IMR-90 (cell line): ENCODE data around the gene KAT6B. TPM values are rescaled to one million over a fixed set of nuclear protein-coding genes. Genes with fewer than 3 reads are reported as not detected.
A peak's percentile ranks its signal among the peaks of the same experiment; 100 is the strongest.

Source experiments
- ATAC-seq: fragments of 200-7000 bp; cut with Tn5 transposase; 2 replicates; pipeline ENCODE4 v1.9.1; 2020; ENCODE audit warnings: low read depth, mild to moderate bottlenecking, moderate library complexity
- BruUV-seq: library from RNA; stranded (reverse); fragments of 400-500 nt; replicated peaks from 2 replicates; lab custom pipeline; 2021; lab: Mats Ljungman, UMichigan
- CTCF ChIA-PET: fragments of 300-600 bp; formaldehyde crosslinking; extraction: SDS; loops from one replicate; lab custom pipeline; 2021; ENCODE audit warnings: antibody characterized with exemption; lab: Yijun Ruan, JAX
- POLR2A ChIA-PET: fragments of 300-600 bp; sonication (Branson Sonifier 250); formaldehyde crosslinking; loops from one replicate; lab custom pipeline; 2022; ENCODE audit warnings: antibody characterized with exemption; ENCODE audit not compliant: unreplicated experiment; lab: Charles Lee
- DNase-seq: peaks from one replicate; pipeline ENCODE4 v3.0.0; 2013
- H2AFZ ChIP-seq: replicated peaks from 2 replicates; pipeline ENCODE3; 2013; ENCODE audit warnings: low read length, mild to moderate bottlenecking; ENCODE audit not compliant: poor library complexity
- H2AK5ac ChIP-seq: 2 replicates; pipeline ENCODE4 v1.6.1; 2013; ENCODE audit warnings: low read depth, low read length, inconsistent platforms
- H2AK9ac ChIP-seq: replicated peaks from 2 replicates; pipeline ENCODE3; 2013; ENCODE audit warnings: mild to moderate bottlenecking, low read depth, low read length, moderate library complexity; ENCODE audit not compliant: poor library complexity
- H2BK120ac ChIP-seq: 2 replicates; pipeline ENCODE4 v1.6.1; 2013; ENCODE audit warnings: low read depth, low read length, inconsistent platforms
- H2BK15ac ChIP-seq: 3 replicates; pipeline ENCODE4 v1.6.1; 2013; ENCODE audit warnings: low read depth, low read length, inconsistent platforms
- H2BK20ac ChIP-seq: 2 replicates; pipeline ENCODE4 v1.6.1; 2013; ENCODE audit warnings: low read depth, mild to moderate bottlenecking, inconsistent platforms, low read length, moderate library complexity
- H2BK5ac ChIP-seq: 2 replicates; pipeline ENCODE4 v1.6.1; 2013; ENCODE audit warnings: mild to moderate bottlenecking, low read depth, low read length, inconsistent platforms; ENCODE audit not compliant: poor library complexity, severe bottlenecking
- H3K14ac ChIP-seq: replicated peaks from 2 replicates; pipeline ENCODE4 v1.6.1; 2013; ENCODE audit warnings: low read depth, low read length, inconsistent platforms
- H3K18ac ChIP-seq: 2 replicates; pipeline ENCODE4 v1.6.1; 2013; ENCODE audit warnings: low read depth, low read length, control low read depth
- H3K23ac ChIP-seq: 2 replicates; pipeline ENCODE4 v1.6.1; 2013; ENCODE audit warnings: low read depth, low read length, inconsistent platforms
- H3K27ac ChIP-seq: 2 replicates; pipeline ENCODE4 v1.5.1; 2013; ENCODE audit warnings: mild to moderate bottlenecking, control low read depth, low read length; ENCODE audit not compliant: insufficient read depth
- H3K27me3 ChIP-seq: 2 replicates; pipeline ENCODE4 v1.6.1; 2013; ENCODE audit warnings: low read length; ENCODE audit not compliant: control insufficient read depth, insufficient read depth
- H3K36me3 ChIP-seq: 2 replicates; pipeline ENCODE4 v1.6.1; 2013; ENCODE audit warnings: low read length, mixed read lengths; ENCODE audit not compliant: control insufficient read depth, insufficient read depth
- H3K4ac ChIP-seq: 2 replicates; pipeline ENCODE4 v1.6.1; 2013; ENCODE audit warnings: low read depth, low read length, inconsistent platforms
- H3K4me1 ChIP-seq: 2 replicates; pipeline ENCODE4 v1.6.1; 2013; ENCODE audit warnings: low read length, mixed read lengths; ENCODE audit not compliant: control insufficient read depth, insufficient read depth
- H3K4me2 ChIP-seq: 2 replicates; pipeline ENCODE4 v1.6.1; 2013; ENCODE audit warnings: low read depth, mild to moderate bottlenecking, control low read depth, low read length, moderate library complexity
- H3K4me3 ChIP-seq: 2 replicates; pipeline ENCODE4 v1.5.1; 2013; ENCODE audit warnings: low read depth, mild to moderate bottlenecking, control low read depth, low read length, moderate library complexity; ENCODE audit not compliant: insufficient read depth
- H3K56ac ChIP-seq: 2 replicates; pipeline ENCODE4 v1.6.1; 2013; ENCODE audit warnings: low read length, inconsistent platforms; ENCODE audit not compliant: insufficient read depth; ENCODE audit errors: extremely low read depth
- H3K79me1 ChIP-seq, 2 experiments: 2 replicates each; pipeline ENCODE4 v1.6.1; 2013; ENCODE audit warnings: low read length in 2 of 2, inconsistent platforms in 1 of 2, low read depth in 1 of 2
- H3K9ac ChIP-seq: 2 replicates; pipeline ENCODE4 v1.6.1; 2013; ENCODE audit warnings: low read depth, low read length, control low read depth
- H3K9me1 ChIP-seq: 2 replicates; pipeline ENCODE4 v1.6.1; 2013; ENCODE audit warnings: low read length, inconsistent platforms; ENCODE audit not compliant: insufficient read depth
- H3K9me3 ChIP-seq: 2 replicates; pipeline ENCODE4 v1.6.1; 2013; ENCODE audit warnings: low read length; ENCODE audit not compliant: control insufficient read depth, insufficient read depth
- H4K20me1 ChIP-seq: 2 replicates; pipeline ENCODE4 v1.6.1; 2013; ENCODE audit warnings: low read length, inconsistent platforms; ENCODE audit not compliant: insufficient read depth
- H4K5ac ChIP-seq: 2 replicates; pipeline ENCODE4 v1.6.1; 2013; ENCODE audit warnings: mild to moderate bottlenecking, low read depth, low read length, control low read depth
- H4K8ac ChIP-seq, 2 experiments: 2 replicates each; pipeline ENCODE4 v1.6.1; 2013; ENCODE audit warnings: low read depth in 2 of 2, low read length in 2 of 2, control low read depth in 1 of 2, inconsistent platforms in 1 of 2
- H4K91ac ChIP-seq: 2 replicates; pipeline ENCODE4 v1.6.1; 2013; ENCODE audit warnings: low read depth, low read length, inconsistent platforms; ENCODE audit not compliant: insufficient read depth
- CEBPB ChIP-seq: IDR thresholded peaks from 2 replicates; pipeline ENCODE4 v1.6.1; 2012; ENCODE audit warnings: low read depth, low read length, improper control_type of control experiment
- SMC3 ChIP-seq: fragments of 150-350 bp; IDR thresholded peaks from 2 replicates; pipeline ENCODE4 v1.6.1; 2016; ENCODE audit warnings: low read depth, mild to moderate bottlenecking, antibody characterized with exemption, low read length, moderate library complexity
- WGBS, 2 experiments: methylation state at CpG; one replicate each; pipeline versions ENCODE4 v1.1.5 to v1.1.7; 2013; ENCODE audit warnings: missing lambda C conversion rate in 2 of 2; ENCODE audit not compliant: insufficient read length in 1 of 2; ENCODE audit errors: extremely low coverage in 2 of 2; 5-methylcytosine and 5-hydroxymethylcytosine counted together
- dilution Hi-C: fragments of 300-500 bp; cut with HindIII; formaldehyde crosslinking; loops from one replicate; pipeline ENCODE4 v1.14.3; 2018; ENCODE audit warnings: low sequenced_read_pairs; ENCODE audit not compliant: unreplicated experiment
- in situ Hi-C: fragments of 300-500 bp; cut with MboI; formaldehyde crosslinking; loops from 3 replicates; pipeline ENCODE4 v1.14.3; 2019; ENCODE audit warnings: low sequenced_read_pairs, inconsistent platforms, mixed read lengths
- intact Hi-C: fragments of 100-400 bp; cut with micrococcal nuclease; formaldehyde crosslinking; loops from 2 replicates; pipeline ENCODE4 v1.10.0; 2022
- polyA plus RNA-seq, 3 experiments: library from polyadenylated mRNA; depleted of rRNA; stranded (reverse); fragments of >200 nt; gene quantifications; 2 replicates each; pipeline ENCODE4 v1.2.3, GENCODE V29; 2012; ENCODE audit warnings: low replicate concordance in 1 of 3
- total RNA-seq: library from RNA; depleted of rRNA; stranded (reverse); fragments of >200 nt; gene quantifications from 2 replicates; pipeline ENCODE4 v1.2.3, GENCODE V29; 2012

KAT6B gene
- total and polyA plus RNA-seq, 2 of the 4 experiments (the other 2 are of a cell fraction), result 8.8 to 28.1 TPM

- Histone ChIP-seq H3K4me2 (no peak overlapping the region), H2BK5ac (no peak overlapping the region), H3K9ac (no peak overlapping the region), H2BK120ac (no peak overlapping the region), H3K4me3 (no peak overlapping the region), H3K23ac (no peak overlapping the region), H3K9me1 (peaks cover 10% of the 10 kb centered on the region; the same call in 1 of the 2 replicates), H4K91ac (no peak overlapping the region), H3K27me3 (no peaks in the 10 kb centered on the region), H3K4ac (no peak overlapping the region), H3K36me3 (peaks cover 13% of the 10 kb centered on the region), H2BK15ac (no peak overlapping the region), H2AK9ac (no peak overlapping the region), H3K27ac (no peak overlapping the region), H2BK20ac (no peak overlapping the region), H3K4me1 (peaks cover 6% of the 10 kb centered on the region), H3K18ac (no peak overlapping the region), H4K5ac (no peak overlapping the region), H3K79me1 (peaks cover 28 to 71% of the 10 kb centered on the region in 2 experiments), H4K20me1 (peaks cover 41% of the 10 kb centered on the region), H2AFZ (no peak overlapping the region), H3K9me3 (no peaks in the 10 kb centered on the region), H2AK5ac (no peak overlapping the region), H4K8ac (no peak overlapping the region), H3K14ac (no peak overlapping the region), H3K56ac (no peak overlapping the region)
- intact Hi-C loops (no loop called here), dilution Hi-C loops (no loop called here), in situ Hi-C loops (no loop called here)
- ATAC-seq (no peak), DNase-seq (peak; percentile 37)
- no CpG with 5 or more reads among the region's 1 CpG for WGBS, 2 experiments
- ChIA-PET CTCF (no interaction called here), POLR2A (interaction anchor here (0.5 kb wide), 1 partner anchor 16 kb away, joined by 4 read pairs; the partner anchor contains the start of gene KAT6B)
- no TSS peak for BruUV-seq
- TF ChIP-seq SMC3, result no peak
- peak; percentile 48; the same call in 1 of the 2 replicates for TF ChIP-seq CEBPB
Observed at GRCh38 chr10:74842301-74842954, 16.0 kb downstream of the KAT6B start.
